A673 (cell line): ENCODE results near the gene SORCS1. TPM values are rescaled to one million over a fixed set of nuclear protein-coding genes. Genes with fewer than 3 reads are reported as not detected.

Experiments used
- BruUV-seq: library from RNA; stranded (reverse); fragments of 400-500 nt; replicated peaks from 2 replicates; lab custom pipeline; 2021; lab: Mats Ljungman, UMichigan
- CTCF ChIA-PET: fragments of 300-600 bp; sonication (Branson Sonifier 250); formaldehyde crosslinking; loops from one replicate; lab custom pipeline; 2022; ENCODE audit warnings: antibody characterized with exemption; lab: Charles Lee
- POLR2A ChIA-PET: fragments of 300-600 bp; sonication (Branson Sonifier 250); formaldehyde crosslinking; loops from one replicate; lab custom pipeline; 2022; ENCODE audit warnings: antibody characterized with exemption; ENCODE audit not compliant: low non-redundant PET; lab: Charles Lee
- DNase-seq: peaks from one replicate; pipeline ENCODE4 v3.0.0-alpha.2; 2015; ENCODE audit warnings: low spot score
- H3K27ac ChIP-seq: fragments of 200-600 bp; sonication (generic); 2 replicates; pipeline ENCODE4 v1.5.1; 2016; ENCODE audit warnings: mixed run types, low read depth, mild to moderate bottlenecking, mixed read lengths, antibody characterized with exemption, low read length; ENCODE audit not compliant: poor library complexity, severe bottlenecking
- H3K27me3 ChIP-seq: fragments of 200-600 bp; sonication (generic); replicated peaks from 2 replicates; pipeline ENCODE4 v1.6.1; 2017; ENCODE audit warnings: mixed run types, low read depth, mild to moderate bottlenecking, mixed read lengths, antibody characterized with exemption, low read length; ENCODE audit not compliant: insufficient read depth, poor library complexity
- H3K36me3 ChIP-seq: fragments of 200-600 bp; sonication (generic); 2 replicates; pipeline ENCODE4 v1.6.1; 2016; ENCODE audit warnings: mixed run types, mild to moderate bottlenecking, mixed read lengths, antibody characterized with exemption, low read length; ENCODE audit not compliant: insufficient read depth, poor library complexity, severe bottlenecking
- H3K4me1 ChIP-seq: fragments of 200-600 bp; sonication (generic); 2 replicates; pipeline ENCODE4 v1.6.1; 2017; ENCODE audit warnings: mixed run types, mild to moderate bottlenecking, mixed read lengths, antibody characterized with exemption, low read length; ENCODE audit not compliant: insufficient read depth, poor library complexity, severe bottlenecking
- H3K4me3 ChIP-seq: fragments of 200-600 bp; sonication (generic); 2 replicates; pipeline ENCODE4 v1.5.1; 2016; ENCODE audit warnings: low read depth, mixed run types, mild to moderate bottlenecking, mixed read lengths, low read length; ENCODE audit not compliant: poor library complexity, severe bottlenecking
- H3K9me3 ChIP-seq: fragments of 200-600 bp; sonication (generic); 2 replicates; pipeline ENCODE4 v1.6.1; 2016; ENCODE audit warnings: mixed run types, low read depth, mild to moderate bottlenecking, mixed read lengths, antibody characterized with exemption, low read length; ENCODE audit not compliant: poor library complexity, severe bottlenecking
- EZH2 ChIP-seq: fragments of 200-600 bp; sonication (generic); IDR thresholded peaks from 2 replicates; pipeline ENCODE4 v1.6.1; 2017; ENCODE audit warnings: borderline replicate concordance, low read depth, mild to moderate bottlenecking, mixed read lengths, antibody characterized with exemption, low read length; ENCODE audit not compliant: poor library complexity, severe bottlenecking
- intact Hi-C: fragments of 100-400 bp; cut with micrococcal nuclease; formaldehyde crosslinking; loops from one replicate; pipeline ENCODE4 v1.10.0; 2022; ENCODE audit not compliant: unreplicated experiment
- total RNA-seq: library from RNA; stranded (reverse); gene quantifications from 2 replicates; pipeline ENCODE4 v1.2.3, GENCODE V29; 2021
- TF ChIP-seq, protein P1 (sequence below): fragments of 300-800, 200-600 bp; sonication (generic); conservative IDR thresholded peaks from 2 replicates; pipeline ENCODE4 v1.5.1; 2017; ENCODE audit warnings: low read depth, mild to moderate bottlenecking, antibody characterized with exemption, low read length, moderate library complexity, mixed read lengths

The SORCS1 gene
- total RNA-seq, 1 experiment from 2014 or later: 0.34 TPM

DNA sequence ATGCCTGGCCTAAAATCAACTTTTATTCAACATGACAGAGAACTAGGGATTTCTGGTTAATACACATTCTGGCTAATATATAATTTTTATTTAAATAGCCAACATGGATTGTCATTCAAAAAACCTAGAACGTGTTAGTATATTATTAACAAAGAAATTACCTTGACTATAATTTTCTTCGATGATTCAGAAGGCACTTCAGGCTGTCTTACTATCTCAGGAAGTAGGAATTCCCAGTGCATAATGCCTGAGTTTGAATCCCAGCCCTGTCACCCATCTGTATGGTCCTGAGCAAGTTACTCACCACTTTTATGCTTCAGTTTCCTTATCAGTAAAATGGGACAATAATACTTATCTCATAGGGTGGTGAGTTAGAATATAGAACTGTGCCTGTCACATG is 106.2 kb downstream of the SORCS1 start:
- no peaks in the 10 kb centered on the region for H3K9me3 ChIP-seq
- DNase-seq: no peak
- no TSS peak for BruUV-seq
- ChIA-PET CTCF (no interaction called here), POLR2A (no interaction called here)
- intact Hi-C loops: no loop called here
- no peak overlapping the region for H3K4me3 ChIP-seq
- H3K27me3 ChIP-seq: peaks cover 15% of the 10 kb centered on the region
- H3K4me1 ChIP-seq: no peaks in the 10 kb centered on the region
- no peaks in the 10 kb centered on the region for H3K36me3 ChIP-seq
- no peak overlapping the region for H3K27ac ChIP-seq
- TF ChIP-seq, protein P1, sequence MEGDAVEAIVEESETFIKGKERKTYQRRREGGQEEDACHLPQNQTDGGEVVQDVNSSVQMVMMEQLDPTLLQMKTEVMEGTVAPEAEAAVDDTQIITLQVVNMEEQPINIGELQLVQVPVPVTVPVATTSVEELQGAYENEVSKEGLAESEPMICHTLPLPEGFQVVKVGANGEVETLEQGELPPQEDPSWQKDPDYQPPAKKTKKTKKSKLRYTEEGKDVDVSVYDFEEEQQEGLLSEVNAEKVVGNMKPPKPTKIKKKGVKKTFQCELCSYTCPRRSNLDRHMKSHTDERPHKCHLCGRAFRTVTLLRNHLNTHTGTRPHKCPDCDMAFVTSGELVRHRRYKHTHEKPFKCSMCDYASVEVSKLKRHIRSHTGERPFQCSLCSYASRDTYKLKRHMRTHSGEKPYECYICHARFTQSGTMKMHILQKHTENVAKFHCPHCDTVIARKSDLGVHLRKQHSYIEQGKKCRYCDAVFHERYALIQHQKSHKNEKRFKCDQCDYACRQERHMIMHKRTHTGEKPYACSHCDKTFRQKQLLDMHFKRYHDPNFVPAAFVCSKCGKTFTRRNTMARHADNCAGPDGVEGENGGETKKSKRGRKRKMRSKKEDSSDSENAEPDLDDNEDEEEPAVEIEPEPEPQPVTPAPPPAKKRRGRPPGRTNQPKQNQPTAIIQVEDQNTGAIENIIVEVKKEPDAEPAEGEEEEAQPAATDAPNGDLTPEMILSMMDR: no peak
- no peak for TF ChIP-seq EZH2

DNA sequence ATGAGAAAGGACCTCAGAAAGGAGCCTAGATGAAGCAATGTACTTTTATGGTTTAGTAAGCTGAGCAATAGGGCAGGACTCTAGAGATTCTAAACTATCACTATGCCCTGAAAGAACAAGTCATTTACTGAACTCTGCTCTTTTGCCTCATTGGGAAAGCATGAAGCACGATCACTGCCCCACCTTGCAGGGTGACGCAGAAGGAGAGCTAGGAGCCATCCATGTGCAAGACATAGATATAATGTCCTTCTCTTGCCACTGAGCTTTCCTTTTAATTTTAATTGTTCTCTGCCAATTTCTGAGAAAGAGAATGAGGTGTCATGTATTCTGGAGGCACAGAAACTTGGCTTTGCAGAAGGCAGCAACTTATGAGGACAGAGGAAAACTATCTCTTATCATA is 108.3 kb downstream of the SORCS1 start:
- ChIA-PET CTCF (no interaction called here), POLR2A (no interaction called here)
- intact Hi-C loops: no loop called here
- Histone ChIP-seq H3K4me1 (no peaks in the 10 kb centered on the region), H3K36me3 (no peaks in the 10 kb centered on the region), H3K27me3 (peaks cover 23% of the 10 kb centered on the region), H3K27ac (no peak overlapping the region), H3K4me3 (no peak overlapping the region), H3K9me3 (no peaks in the 10 kb centered on the region)
- BruUV-seq: no TSS peak
- no peak for DNase-seq
- no peak for TF ChIP-seq EZH2
- TF ChIP-seq, protein P1: no peak

DNA sequence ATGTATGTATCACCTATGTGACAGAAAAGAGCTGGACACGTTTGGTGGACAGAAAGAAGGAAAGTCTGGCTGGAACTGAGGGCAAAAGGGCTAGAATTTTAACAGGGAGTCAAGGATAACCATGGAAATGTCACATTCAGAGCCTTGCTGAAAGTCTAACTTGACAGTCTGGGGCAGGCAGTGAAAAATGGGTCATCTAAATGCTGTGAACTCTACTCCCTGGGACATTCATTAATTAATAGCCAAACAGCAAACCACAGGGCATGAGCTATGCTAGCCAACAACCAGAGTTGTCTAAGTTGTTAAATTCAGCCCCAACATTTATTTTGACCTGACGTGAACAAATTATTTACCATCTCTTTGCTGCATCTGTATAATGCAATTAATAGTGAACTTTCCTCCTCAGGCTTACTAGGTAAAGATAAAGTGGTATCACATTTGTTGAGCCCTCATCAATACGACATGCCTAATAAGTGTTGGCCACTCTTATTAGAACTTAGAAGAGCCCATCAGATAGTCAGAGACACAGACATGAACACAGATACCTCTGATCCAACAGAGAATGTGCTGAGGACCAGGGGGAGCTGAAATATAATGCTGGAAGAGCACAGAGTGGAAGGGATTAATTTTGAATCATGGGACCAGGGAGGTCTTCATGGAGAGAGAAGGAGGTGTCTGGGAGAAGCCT is 109.9 kb downstream of the SORCS1 start:
- BruUV-seq: no TSS peak
- Histone ChIP-seq H3K9me3 (no peaks in the 10 kb centered on the region), H3K36me3 (no peaks in the 10 kb centered on the region), H3K4me3 (no peak overlapping the region), H3K4me1 (no peaks in the 10 kb centered on the region), H3K27ac (no peak overlapping the region), H3K27me3 (peaks cover 23% of the 10 kb centered on the region)
- ChIA-PET CTCF (no interaction called here), POLR2A (interaction anchor here (0.6 kb wide), 1 partner anchor 851 kb away, joined by 3 read pairs; no protein-coding TSS in a partner anchor)
- no peak for DNase-seq
- TF ChIP-seq, protein P1: no peak
- TF ChIP-seq EZH2: no peak
- intact Hi-C loops: no loop called here
